H9 (cell line): ENCODE results near the gene BRD9. TPM values are rescaled to one million over a fixed set of nuclear protein-coding genes. Genes with fewer than 3 reads are reported as not detected.

Source experiments
- DNase-seq: peaks from one replicate; pipeline ENCODE4 v3.0.0-alpha.2; 2017
- H2AFZ ChIP-seq: one replicate; pipeline ENCODE4 v1.6.1; 2013; ENCODE audit warnings: mild to moderate bottlenecking, low read length, control low read depth, moderate library complexity
- H2AK5ac ChIP-seq: 2 replicates; pipeline ENCODE4 v1.6.1; 2013; ENCODE audit warnings: low read length, control low read depth, mixed read lengths; ENCODE audit not compliant: insufficient read length
- H2BK120ac ChIP-seq: one replicate; pipeline ENCODE4 v1.6.1; 2013; ENCODE audit warnings: low read depth, mild to moderate bottlenecking, low read length, control low read depth, inconsistent platforms; ENCODE audit not compliant: poor library complexity, severe bottlenecking
- H2BK12ac ChIP-seq: 2 replicates; pipeline ENCODE4 v1.6.1; 2013; ENCODE audit warnings: low read length, control low read depth, mixed read lengths, low read depth; ENCODE audit not compliant: insufficient read length
- H2BK15ac ChIP-seq: 2 replicates; pipeline ENCODE4 v1.6.1; 2013; ENCODE audit warnings: low read depth, low read length, control low read depth
- H2BK20ac ChIP-seq: one replicate; pipeline ENCODE4 v1.6.1; 2013; ENCODE audit warnings: low read depth, mild to moderate bottlenecking, low read length, control low read depth, inconsistent platforms; ENCODE audit not compliant: poor library complexity, severe bottlenecking
- H2BK5ac ChIP-seq: 2 replicates; pipeline ENCODE4 v1.6.1; 2013; ENCODE audit warnings: low read length, control low read depth, mixed read lengths; ENCODE audit not compliant: insufficient read length
- H3K14ac ChIP-seq: 2 replicates; pipeline ENCODE4 v1.6.1; 2013; ENCODE audit warnings: low read length, control low read depth; ENCODE audit not compliant: insufficient read depth
- H3K18ac ChIP-seq: 2 replicates; pipeline ENCODE4 v1.6.1; 2013; ENCODE audit warnings: low read depth, mild to moderate bottlenecking, mixed read lengths, low read length, control low read depth; ENCODE audit not compliant: insufficient read length
- H3K23ac ChIP-seq: 2 replicates; pipeline ENCODE4 v1.6.1; 2013; ENCODE audit warnings: low read length, control low read depth, mixed read lengths, low read depth; ENCODE audit not compliant: insufficient read length
- H3K23me2 ChIP-seq: 2 replicates; pipeline ENCODE4 v1.6.1; 2013; ENCODE audit warnings: low read depth, mild to moderate bottlenecking, mixed read lengths, low read length, control low read depth; ENCODE audit not compliant: insufficient read length, poor library complexity, severe bottlenecking
- H3K27ac ChIP-seq: 2 replicates; pipeline ENCODE4 v1.5.1; 2013; ENCODE audit warnings: low read length, control low read depth, mixed read lengths, low read depth; ENCODE audit not compliant: insufficient read length
- H3K27me3 ChIP-seq: 2 replicates; pipeline ENCODE4 v1.6.1; 2013; ENCODE audit warnings: low read length, control low read depth, inconsistent platforms; ENCODE audit not compliant: insufficient read depth
- H3K4ac ChIP-seq: 2 replicates; pipeline ENCODE4 v1.6.1; 2013; ENCODE audit warnings: low read depth, mild to moderate bottlenecking, control low read depth, inconsistent platforms, low read length, moderate library complexity
- H3K4me1 ChIP-seq: 2 replicates; pipeline ENCODE4 v1.6.1; 2013; ENCODE audit warnings: low read length, control low read depth, inconsistent platforms; ENCODE audit not compliant: insufficient read depth
- H3K4me2 ChIP-seq: 2 replicates; pipeline ENCODE4 v1.6.1; 2013; ENCODE audit warnings: low read length, control low read depth, mixed read lengths; ENCODE audit not compliant: insufficient read length, insufficient read depth
- H3K56ac ChIP-seq: 2 replicates; pipeline ENCODE4 v1.6.1; 2013; ENCODE audit warnings: low read depth, mild to moderate bottlenecking, mixed read lengths, low read length, control low read depth; ENCODE audit not compliant: insufficient read length
- H3K79me1 ChIP-seq: 2 replicates; pipeline ENCODE4 v1.6.1; 2013; ENCODE audit warnings: low read depth, mild to moderate bottlenecking, moderate library complexity, low read length, control low read depth, inconsistent platforms; ENCODE audit not compliant: insufficient read depth, poor library complexity, severe bottlenecking
- H3K79me2 ChIP-seq: 2 replicates; pipeline ENCODE4 v1.6.1; 2013; ENCODE audit warnings: low read length, control low read depth, inconsistent platforms; ENCODE audit not compliant: insufficient read depth
- H3K9ac ChIP-seq: 2 replicates; pipeline ENCODE4 v1.6.1; 2013; ENCODE audit warnings: low read length, control low read depth, mixed read lengths; ENCODE audit not compliant: insufficient read length; ENCODE audit errors: extremely low read depth
- H3K9me3 ChIP-seq: one replicate; pipeline ENCODE4 v1.6.1; 2013; ENCODE audit warnings: low read depth, low read length, inconsistent platforms; ENCODE audit not compliant: control insufficient read depth
- H3T11ph ChIP-seq: one replicate; pipeline ENCODE4 v1.6.1; 2013; ENCODE audit warnings: mild to moderate bottlenecking, low read length, control low read depth, inconsistent platforms
- H4K20me1 ChIP-seq: one replicate; pipeline ENCODE4 v1.6.1; 2013; ENCODE audit not compliant: control insufficient read depth, insufficient read length, insufficient read depth
- H4K5ac ChIP-seq: 2 replicates; pipeline ENCODE4 v1.6.1; 2013; ENCODE audit warnings: low read depth, mild to moderate bottlenecking, mixed read lengths, low read length, control low read depth; ENCODE audit not compliant: insufficient read length
- H4K8ac ChIP-seq: replicated peaks from 2 replicates; pipeline ENCODE4 v1.6.1; 2013; ENCODE audit warnings: low read length, control low read depth, mixed read lengths, low read depth; ENCODE audit not compliant: insufficient read length
- H4K91ac ChIP-seq: 2 replicates; pipeline ENCODE4 v1.6.1; 2013; ENCODE audit warnings: low read depth, mild to moderate bottlenecking, moderate library complexity, mixed read lengths, low read length, control low read depth; ENCODE audit not compliant: insufficient read length
- H3K27ac Mint-ChIP-seq, 3 experiments: 2 replicates in 2 of 3; 3 replicates in 1 of 3; pipeline ENCODE4 v1.8.0; 2020 to 2021; ENCODE audit warnings: mixed read lengths in 3 of 3, mild to moderate bottlenecking in 1 of 3, moderate library complexity in 1 of 3
- H3K27me3 Mint-ChIP-seq: 2 replicates; pipeline ENCODE4 v1.8.0; 2021; ENCODE audit warnings: low read depth, mild to moderate bottlenecking, moderate library complexity, mixed read lengths
- H3K36me3 Mint-ChIP-seq, 3 experiments: 2 replicates in 2 of 3; 3 replicates in 1 of 3; pipeline ENCODE4 v1.8.0; 2020 to 2021; ENCODE audit warnings: low read depth in 3 of 3, mixed read lengths in 3 of 3; ENCODE audit not compliant: insufficient read depth in 1 of 3
- H3K4me1 Mint-ChIP-seq, 2 experiments: 2 replicates each; pipeline ENCODE4 v1.8.0; 2020; ENCODE audit warnings: mixed read lengths in 2 of 2
- H3K4me3 Mint-ChIP-seq, 2 experiments: 2 replicates in 1 of 2; 3 replicates in 1 of 2; pipeline ENCODE4 v1.8.0; 2020 to 2021; ENCODE audit warnings: mild to moderate bottlenecking in 2 of 2, mixed read lengths in 2 of 2, moderate library complexity in 1 of 2
- H3K9me3 Mint-ChIP-seq, 2 experiments: 2 replicates in 1 of 2; 3 replicates in 1 of 2; pipeline ENCODE4 v1.8.0; 2020; ENCODE audit warnings: mild to moderate bottlenecking in 2 of 2, mixed read lengths in 2 of 2, moderate library complexity in 1 of 2
- CTCF ChIP-seq: fragments of 200-600 bp; sonication (generic); conservative IDR thresholded peaks from 3 replicates; pipeline ENCODE4 v1.8.0; 2021; ENCODE audit warnings: antibody characterized with exemption, mild to moderate bottlenecking
- WGBS: extraction: QIAGEN DNeasy Blood & Tissue Kit; methylation state at CpG from one replicate; pipeline ENCODE4 v1.1.7; 2013; ENCODE audit warnings: missing lambda C conversion rate, low lambda C conversion rate, mixed read lengths; ENCODE audit not compliant: insufficient read length; ENCODE audit errors: extremely low coverage; 5-methylcytosine and 5-hydroxymethylcytosine counted together
- total RNA-seq: library from RNA; stranded (reverse); gene quantifications from 2 replicates; pipeline ENCODE4 v1.2.1, GENCODE V29; 2021

BRD9 gene
- total RNA-seq, 1 experiment from 2014 or later = 70.5 TPM

- Mint-ChIP-seq H3K4me1 (no peaks in the 10 kb centered on the region), H3K27me3 (peaks cover 4% of the 10 kb centered on the region; the same call in 1 of the 2 replicates), H3K4me3 (no peak overlapping the region), H3K9me3 (no peaks in the 10 kb centered on the region), H3K27ac (no peak overlapping the region), H3K36me3 (peaks cover 0 to 20% (median 0%) of the 10 kb centered on the region in 3 experiments; a peak in 5 of 7 replicates)
- no peak for DNase-seq
- H3K4me2 ChIP-seq = no peak overlapping the region
- TF ChIP-seq CTCF = no peak
- H2BK120ac ChIP-seq = no peak overlapping the region
- no peaks in the 10 kb centered on the region for H3K79me2 ChIP-seq
- WGBS = 100% methylated on average over 3 of the region's 21 CpGs
- no peak overlapping the region for H4K91ac ChIP-seq
- no peak overlapping the region for H3K23ac ChIP-seq
- H2BK15ac ChIP-seq = no peak overlapping the region
- H3K27ac ChIP-seq = no peak overlapping the region
- no peak overlapping the region for H3K9ac ChIP-seq
- no peaks in the 10 kb centered on the region for H3K9me3 ChIP-seq
- H4K5ac ChIP-seq = no peak overlapping the region
- no peak overlapping the region for H3T11ph ChIP-seq
- H4K20me1 ChIP-seq = no peaks in the 10 kb centered on the region
- no peak overlapping the region for H2BK12ac ChIP-seq
- H2AFZ ChIP-seq = no peak overlapping the region
- no peak overlapping the region for H3K14ac ChIP-seq
- no peaks in the 10 kb centered on the region for H3K27me3 ChIP-seq
- H3K18ac ChIP-seq = no peak overlapping the region
- no peak overlapping the region for H3K56ac ChIP-seq
- H3K4ac ChIP-seq = no peak overlapping the region
- H2AK5ac ChIP-seq = no peak overlapping the region
- H4K8ac ChIP-seq = no peak overlapping the region
- H2BK5ac ChIP-seq = no peak overlapping the region
- no peaks in the 10 kb centered on the region for H3K23me2 ChIP-seq
- H3K79me1 ChIP-seq = no peaks in the 10 kb centered on the region
- H2BK20ac ChIP-seq = no peak overlapping the region
- H3K4me1 ChIP-seq = no peaks in the 10 kb centered on the region
Observed at GRCh38 chr5:855771-856530, 36.6 kb downstream of the BRD9 start.
